ENCODE data around the gene BST1.
A peak's percentile ranks its signal among the peaks of the same experiment; 100 is the strongest.
"Not testable (repeated sequence)": the region's sequence is repeated elsewhere in the genome, so short reads cannot be mapped to it uniquely, and the experiment has no call there.

Gene BST1

GRCh38 chr4:15753081-15753480 lies 50.2 kb downstream of the BST1 start:
- DNase-seq, result no peak

- no peak for DNase-seq
Measured at GRCh38 chr4:15753786-15754185, 50.9 kb downstream of the BST1 start.

GRCh38 chr4:15754323-15754722 lies 51.5 kb downstream of the BST1 start:
- no peak for DNase-seq

- no peak for DNase-seq
Measured at GRCh38 chr4:15755321-15756155, 52.7 kb downstream of the BST1 start.

- no peak for DNase-seq
Measured at GRCh38 chr4:15756361-15756861, 53.5 kb downstream of the BST1 start.

GRCh38 chr4:15757054-15757453 lies 54.2 kb downstream of the BST1 start:
- DNase-seq, result no peak

- no peak for DNase-seq
Measured at GRCh38 chr4:15758294-15758693, 55.4 kb downstream of the BST1 start.

- not testable (repeated sequence) for DNase-seq
Measured at GRCh38 chr4:15762460-15762859, 59.6 kb downstream of the BST1 start.

- DNase-seq, result no peak
Measured at GRCh38 chr4:15765391-15765790, 62.5 kb downstream of the BST1 start.

- DNase-seq, result no peak
Measured at GRCh38 chr4:15765910-15766697, 63.2 kb downstream of the BST1 start.

- DNase-seq, result no peak
Measured at GRCh38 chr4:15766821-15767220, 64.0 kb downstream of the BST1 start.

- DNase-seq, result no peak
Measured at GRCh38 chr4:15769202-15769601, 66.3 kb downstream of the BST1 start.

- DNase-seq, result no peak
Measured at GRCh38 chr4:15771216-15772058, 68.6 kb downstream of the BST1 start.

GRCh38 chr4:15774020-15774420 lies 71.2 kb downstream of the BST1 start:
- DNase-seq, result no peak

GRCh38 chr4:15776871-15777648 lies 74.2 kb downstream of the BST1 start:
- DNase-seq, result no peak

- DNase-seq, result no peak
Measured at GRCh38 chr4:15777697-15778288, 74.9 kb downstream of the BST1 start.

GRCh38 chr4:15778289-15779241 lies 75.7 kb downstream of the BST1 start, which contains the start of gene CD38:
Gene CD38, plus strand, starts transcription at chr4:15778328. Its CDS starts 87 bp downstream, at chr4:15778415.
- no peak for DNase-seq

GRCh38 chr4:15779306-15779705 lies 76.4 kb downstream of the BST1 start:
- peak; percentile 11 for DNase-seq

GRCh38 chr4:15779809-15780208 lies 76.9 kb downstream of the BST1 start:
- DNase-seq, result no peak

GRCh38 chr4:15781427-15782095 lies 78.7 kb downstream of the BST1 start:
- DNase-seq, result no peak
